ENCODE results near the gene PLAAT4. TPM values are rescaled to one million over a fixed set of nuclear protein-coding genes. Genes with fewer than 3 reads are reported as not detected.
A peak's percentile ranks its signal among the peaks of the same experiment; 100 is the strongest.

Gene PLAAT4
- total and polyA plus RNA-seq, 2 experiments from 2014 or later, result 0.69 to 4.6 TPM

- peak overlapping the region; percentile 74; the same call in 1 of the 2 replicates for H2AFZ ChIP-seq
- H3K9me2 ChIP-seq (ENCODE audit: insufficient read depth), result peaks cover 9% of the 10 kb centered on the region; the same call in 1 of the 2 replicates
- Mint-ChIP-seq H3K36me3 (ENCODE audit: low read depth) (peaks cover 29% of the 10 kb centered on the region), H3K27me3 (ENCODE audit: insufficient read depth, low read depth, poor library complexity) (peaks cover 9% of the 10 kb centered on the region), H3K4me3 (no peak overlapping the region), H3K27ac (no peak overlapping the region), H3K4me1 (peaks cover 43% of the 10 kb centered on the region), H3K9me3 (peaks cover 30% of the 10 kb centered on the region)
- H3K79me2 ChIP-seq (replicated peaks; ENCODE audit: insufficient read depth), result no peaks in the 10 kb centered on the region
- H3K27ac ChIP-seq (ENCODE audit: low read depth), result no peak overlapping the region
- H3K36me3 ChIP-seq (ENCODE audit: insufficient read depth), result 0 out of 2 replicates have a peak, but pooled peaks cover 4% of the 10 kb centered on the region
- ATAC-seq, result no peak
- H3F3A ChIP-seq (replicated peaks; ENCODE audit: low read depth), result no peaks in the 10 kb centered on the region; the same call in 1 of the 2 replicates
- no peaks in the 10 kb centered on the region for H4K20me1 ChIP-seq (replicated peaks; ENCODE audit: insufficient read depth)
- no peaks in the 10 kb centered on the region for H3K27me3 ChIP-seq (ENCODE audit: insufficient read depth)
- TF ChIP-seq JUNB (IDR thresholded peaks at IDR 0.05; ENCODE audit: unreplicated experiment), result no peak
- no peak for TF ChIP-seq CTCF (conservative IDR thresholded peaks at IDR 0.05; ENCODE audit: low read depth in 2 of 2)
- no peak for TF ChIP-seq EZH2 (IDR thresholded peaks at IDR 0.05; ENCODE audit: low read depth, unreplicated experiment)
- no peak for TF ChIP-seq ETS1 (IDR thresholded peaks at IDR 0.05)
- no peak for TF ChIP-seq ZNF114 (CRISPR knock-in tag; IDR thresholded peaks at IDR 0.05)
- TF ChIP-seq REST (IDR thresholded peaks at IDR 0.05; ENCODE audit: unreplicated experiment), result no peak
- no peak for TF ChIP-seq ZNF462 (CRISPR knock-in tag; IDR thresholded peaks at IDR 0.05)
- no peak for TF ChIP-seq POLR2AphosphoS5 (IDR thresholded peaks at IDR 0.05; ENCODE audit: low read depth)
- no peak for TF ChIP-seq CREB1 (CRISPR knock-in tag; IDR thresholded peaks at IDR 0.05; ENCODE audit: low read depth)
- no peak for TF ChIP-seq STAT1 (IDR thresholded peaks at IDR 0.05; ENCODE audit: unreplicated experiment)
- no peak for TF ChIP-seq EZH2phosphoT487 (IDR thresholded peaks at IDR 0.05; ENCODE audit: unreplicated experiment)
- TF ChIP-seq NANOG (IDR thresholded peaks at IDR 0.05; ENCODE audit: borderline replicate concordance), result no peak
- TF ChIP-seq ZNF331 (CRISPR knock-in tag; IDR thresholded peaks at IDR 0.05; ENCODE audit: low read depth), result no peak
- peaks cover 26% of the 10 kb centered on the region for H3K4me1 ChIP-seq (ENCODE audit: insufficient read depth)
- H3K4me2 ChIP-seq, result peak overlapping the region; percentile 54; the same call in 1 of the 2 replicates
- H3K4me3 ChIP-seq, result no peak overlapping the region
- DNase-seq (ENCODE audit: low spot score), result no peak
These were observed 31.5 kb upstream of the PLAAT4 start for GRCh38 chr11:63504933-63505586.
